ENCODE measurements around the gene CEBPZ. TPM values are rescaled to one million over a fixed set of nuclear protein-coding genes. Genes with fewer than 3 reads are reported as not detected.
"Not testable (repeated sequence)": the region's sequence is repeated elsewhere in the genome, so short reads cannot be mapped to it uniquely, and the experiment has no call there.

CEBPZ gene
- total and polyA plus RNA-seq, 4 donors: 15.7 to 25.6 (median 19.9) TPM

- Histone ChIP-seq H3K27me3 (ENCODE audit: control insufficient read depth in 4 of 4, insufficient read depth in 4 of 4, low read length in 3 of 4) (no peaks in the 10 kb centered on the region), H3K36me3 (ENCODE audit: control insufficient read depth in 4 of 4, insufficient read depth in 3 of 4, low read depth in 1 of 4, low read length in 3 of 4) (peaks cover 0 to 29% (median 19%) of the 10 kb centered on the region in 4 donors), H3K4me1 (ENCODE audit: control insufficient read depth in 4 of 4, insufficient read depth in 4 of 4, low read length in 3 of 4) (peaks cover 6 to 18% (median 12%) of the 10 kb centered on the region in 4 donors), H3K9ac (ENCODE audit: low read depth in 1 of 2, low read length in 2 of 2) (no peak overlapping the region), H3K27ac (ENCODE audit: low read depth in 1 of 2, low read length in 2 of 2) (no peak overlapping the region), H3K4me3 (ENCODE audit: low read depth in 1 of 3, low read length in 3 of 3) (no peak overlapping the region), H3K9me3 (ENCODE audit: control insufficient read depth in 4 of 4, low read length in 3 of 4) (no peaks in the 10 kb centered on the region)
- no peak for DNase-seq (ENCODE audit: low spot score)
- TF ChIP-seq HNF4G (IDR thresholded peaks at IDR 0.05) (no peak), YY1 (IDR thresholded peaks at IDR 0.05) (no peak), SP1 (IDR thresholded peaks at IDR 0.05) (no peak), JUND (IDR thresholded peaks at IDR 0.05) (no peak), RXRA (IDR thresholded peaks at IDR 0.05) (no peak), TAF1 (conservative IDR thresholded peaks at IDR 0.05) (no peak), NR2F2 (IDR thresholded peaks at IDR 0.05) (no peak)
- TF ChIP-seq, protein P1, sequence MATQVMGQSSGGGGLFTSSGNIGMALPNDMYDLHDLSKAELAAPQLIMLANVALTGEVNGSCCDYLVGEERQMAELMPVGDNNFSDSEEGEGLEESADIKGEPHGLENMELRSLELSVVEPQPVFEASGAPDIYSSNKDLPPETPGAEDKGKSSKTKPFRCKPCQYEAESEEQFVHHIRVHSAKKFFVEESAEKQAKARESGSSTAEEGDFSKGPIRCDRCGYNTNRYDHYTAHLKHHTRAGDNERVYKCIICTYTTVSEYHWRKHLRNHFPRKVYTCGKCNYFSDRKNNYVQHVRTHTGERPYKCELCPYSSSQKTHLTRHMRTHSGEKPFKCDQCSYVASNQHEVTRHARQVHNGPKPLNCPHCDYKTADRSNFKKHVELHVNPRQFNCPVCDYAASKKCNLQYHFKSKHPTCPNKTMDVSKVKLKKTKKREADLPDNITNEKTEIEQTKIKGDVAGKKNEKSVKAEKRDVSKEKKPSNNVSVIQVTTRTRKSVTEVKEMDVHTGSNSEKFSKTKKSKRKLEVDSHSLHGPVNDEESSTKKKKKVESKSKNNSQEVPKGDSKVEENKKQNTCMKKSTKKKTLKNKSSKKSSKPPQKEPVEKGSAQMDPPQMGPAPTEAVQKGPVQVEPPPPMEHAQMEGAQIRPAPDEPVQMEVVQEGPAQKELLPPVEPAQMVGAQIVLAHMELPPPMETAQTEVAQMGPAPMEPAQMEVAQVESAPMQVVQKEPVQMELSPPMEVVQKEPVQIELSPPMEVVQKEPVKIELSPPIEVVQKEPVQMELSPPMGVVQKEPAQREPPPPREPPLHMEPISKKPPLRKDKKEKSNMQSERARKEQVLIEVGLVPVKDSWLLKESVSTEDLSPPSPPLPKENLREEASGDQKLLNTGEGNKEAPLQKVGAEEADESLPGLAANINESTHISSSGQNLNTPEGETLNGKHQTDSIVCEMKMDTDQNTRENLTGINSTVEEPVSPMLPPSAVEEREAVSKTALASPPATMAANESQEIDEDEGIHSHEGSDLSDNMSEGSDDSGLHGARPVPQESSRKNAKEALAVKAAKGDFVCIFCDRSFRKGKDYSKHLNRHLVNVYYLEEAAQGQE (IDR thresholded peaks at IDR 0.05): no peak
- 97% methylated on average over 4 of the region's 4 CpGs for WGBS
These were observed 4.5 kb downstream of the CEBPZ start for GRCh38 chr2:37226863-37227262.

GRCh38 chr2:37225129-37225528, 6.3 kb downstream of the CEBPZ start:
- not testable (repeated sequence) for DNase-seq (ENCODE audit: low spot score)
- peaks cover 2 to 44% (median 31%) of the 10 kb centered on the region in 4 donors for H3K36me3 ChIP-seq (ENCODE audit: control insufficient read depth in 4 of 4, insufficient read depth in 3 of 4, low read depth in 1 of 4, low read length in 3 of 4)

GRCh38 chr2:37224063-37224462, 7.3 kb downstream of the CEBPZ start:
- no peak overlapping the region for H3K9ac ChIP-seq (ENCODE audit: low read depth in 1 of 2, low read length in 2 of 2)
- peaks cover 0 to 3% (median under 1%) of the 10 kb centered on the region in 4 donors for H3K4me1 ChIP-seq (ENCODE audit: control insufficient read depth in 4 of 4, insufficient read depth in 4 of 4, low read length in 3 of 4)
- H3K36me3 ChIP-seq (ENCODE audit: control insufficient read depth in 4 of 4, insufficient read depth in 3 of 4, low read depth in 1 of 4, low read length in 3 of 4): peaks cover 3 to 45% (median 35%) of the 10 kb centered on the region in 4 donors
- TF ChIP-seq HNF4G (IDR thresholded peaks at IDR 0.05): no peak
- TF ChIP-seq, protein P1 (IDR thresholded peaks at IDR 0.05): peak; percentile 59
- H3K27me3 ChIP-seq (ENCODE audit: control insufficient read depth in 4 of 4, insufficient read depth in 4 of 4, low read length in 3 of 4): no peaks in the 10 kb centered on the region
- no peaks in the 10 kb centered on the region for H3K9me3 ChIP-seq (ENCODE audit: control insufficient read depth in 4 of 4, low read length in 3 of 4)
- no peak overlapping the region for H3K27ac ChIP-seq (ENCODE audit: low read depth in 1 of 2, low read length in 2 of 2)
- WGBS: 97% methylated on average over 1 of the region's 1 CpG
- H3K4me3 ChIP-seq (ENCODE audit: low read depth in 1 of 3, low read length in 3 of 3): no peak overlapping the region
- DNase-seq (ENCODE audit: low spot score): no peak

More at GRCh38 chr2:37225129-37225528, 6.3 kb downstream of the CEBPZ start:
- WGBS: no CpG with 5 or more reads among the region's 2 CpGs
- not testable (repeated sequence) for H3K27me3 ChIP-seq (ENCODE audit: control insufficient read depth in 4 of 4, insufficient read depth in 4 of 4, low read length in 3 of 4); H3K9ac ChIP-seq (ENCODE audit: low read depth in 1 of 2, low read length in 2 of 2); H3K27ac ChIP-seq (ENCODE audit: low read depth in 1 of 2, low read length in 2 of 2); H3K4me3 ChIP-seq (ENCODE audit: low read depth in 1 of 3, low read length in 3 of 3); H3K9me3 ChIP-seq (ENCODE audit: control insufficient read depth in 4 of 4, low read length in 3 of 4)
- peaks cover 6 to 12% (median 7%) of the 10 kb centered on the region in 4 donors for H3K4me1 ChIP-seq (ENCODE audit: control insufficient read depth in 4 of 4, insufficient read depth in 4 of 4, low read length in 3 of 4)

Measured in liver (tissue), 9 donors.